Glomerular visceral epithelial cell (primary cell): ENCODE results near the gene PAK3.
A peak's percentile ranks its signal among the peaks of the same experiment; 100 is the strongest.

ENCODE experiments used
- DNase-seq: peaks from one replicate; pipeline ENCODE4 v3.0.0-alpha.2; 2016; ENCODE audit errors: extremely low spot score

The PAK3 gene

GRCh38 chrX:111131572-111131971, 35.6 kb downstream of the PAK3 start:
- DNase-seq: no peak

GRCh38 chrX:111133389-111133788, 37.4 kb downstream of the PAK3 start:
- DNase-seq: no peak

GRCh38 chrX:111145878-111146277, 49.9 kb downstream of the PAK3 start:
- no peak for DNase-seq

- DNase-seq: peak; percentile 0
Measured at GRCh38 chrX:111151764-111152163, 55.8 kb downstream of the PAK3 start.

GRCh38 chrX:111159232-111159631, 63.2 kb downstream of the PAK3 start:
- DNase-seq: no peak

GRCh38 chrX:111164728-111165127, 68.7 kb downstream of the PAK3 start:
- DNase-seq: no peak

GRCh38 chrX:111165902-111166301, 69.9 kb downstream of the PAK3 start:
- no peak for DNase-seq

- DNase-seq: no peak
Measured at GRCh38 chrX:111167334-111167733, 71.3 kb downstream of the PAK3 start.

- no peak for DNase-seq
Measured at GRCh38 chrX:111168314-111168713, 72.3 kb downstream of the PAK3 start.

GRCh38 chrX:111169141-111169540, 73.2 kb downstream of the PAK3 start:
- no peak for DNase-seq

GRCh38 chrX:111170017-111170416, 74.0 kb downstream of the PAK3 start:
- DNase-seq: no peak

GRCh38 chrX:111180750-111181240, 84.8 kb downstream of the PAK3 start:
- no peak for DNase-seq

GRCh38 chrX:111181951-111182350, 86.0 kb downstream of the PAK3 start:
- no peak for DNase-seq

- no peak for DNase-seq
Measured at GRCh38 chrX:111182997-111183396, 87.0 kb downstream of the PAK3 start.

- DNase-seq: no peak
Measured at GRCh38 chrX:111191598-111191997, 95.6 kb downstream of the PAK3 start.

GRCh38 chrX:111199505-111199904, 103.5 kb downstream of the PAK3 start:
- no peak for DNase-seq

GRCh38 chrX:111200327-111200726, 104.3 kb downstream of the PAK3 start:
- DNase-seq: no peak

- DNase-seq: no peak
Measured at GRCh38 chrX:111207851-111208250, 111.9 kb downstream of the PAK3 start.

GRCh38 chrX:111216293-111216801, 120.4 kb downstream of the PAK3 start:
- no peak for DNase-seq

GRCh38 chrX:111244235-111244750, 148.3 kb downstream of the PAK3 start:
- no peak for DNase-seq

- peak; percentile 30 for DNase-seq
Measured at GRCh38 chrX:111254896-111255693, 159.1 kb downstream of the PAK3 start.

- no peak for DNase-seq
Measured at GRCh38 chrX:111257733-111258132, 161.7 kb downstream of the PAK3 start.

GRCh38 chrX:111259559-111259958, 163.6 kb downstream of the PAK3 start:
- DNase-seq: no peak
